ENCODE measurements around the gene FOXK2.

DNA sequence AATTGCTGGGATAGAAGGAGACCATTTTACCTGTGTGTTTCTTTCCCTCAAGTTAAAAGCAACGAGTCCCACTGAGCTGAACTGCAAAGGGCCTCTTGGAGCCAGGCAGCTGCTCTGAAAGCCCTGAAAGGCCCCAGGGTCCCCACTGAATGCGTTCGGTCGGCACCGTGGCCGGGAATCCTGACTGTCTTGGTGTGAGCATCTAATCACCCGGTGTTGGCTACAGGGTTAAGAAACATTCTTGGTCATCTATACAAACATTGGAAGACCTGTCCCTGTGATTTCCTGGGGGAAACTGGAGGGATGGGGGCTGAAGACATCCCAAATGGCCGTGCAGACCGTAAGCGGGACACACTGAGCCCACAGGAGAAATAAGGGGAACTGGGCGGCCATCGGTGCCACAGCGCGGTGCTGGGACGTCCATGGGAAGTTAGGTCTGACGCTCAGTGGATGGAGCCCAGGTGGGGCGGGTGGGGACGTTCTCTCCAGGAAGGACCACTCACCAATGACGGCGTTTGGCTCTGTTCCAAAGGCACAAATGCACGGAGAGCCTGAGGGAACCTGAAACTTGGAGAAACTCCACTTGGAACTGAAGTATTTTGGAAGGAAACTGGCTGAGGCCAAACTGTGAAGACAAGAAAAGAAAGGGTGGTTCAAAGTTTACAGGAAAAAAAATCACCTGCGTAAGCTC is 96.6 kb downstream of the FOXK2 start:
- TF ChIP-seq ZNF274 (IDR thresholded peaks at IDR 0.05; ENCODE audit: low read depth, low read length) (no peak), YY1 (IDR thresholded peaks at IDR 0.05; ENCODE audit: insufficient read depth, insufficient read length) (no peak), SUZ12 (IDR thresholded peaks at IDR 0.05; ENCODE audit: extremely low read depth, insufficient read depth, insufficient read length) (no peak)
